Embryonic facial prominence (tissue), 1 donor: ENCODE measurements around the gene TLK2.
"Not testable (repeated sequence)": the region's sequence is repeated elsewhere in the genome, so short reads cannot be mapped to it uniquely, and the experiment has no call there.

Experiments used
- DNase-seq: peaks from one replicate; pipeline ENCODE4 v3.0.0-alpha.2; 2016; ENCODE audit errors: extremely low spot score

The TLK2 gene

GRCh38 chr17:62482553-62482952, 3.9 kb downstream of the TLK2 start:
- DNase-seq, result not testable (repeated sequence)

GRCh38 chr17:62490990-62491389, 12.4 kb downstream of the TLK2 start:
- DNase-seq, result not testable (repeated sequence)

GRCh38 chr17:62493049-62493655, 14.5 kb downstream of the TLK2 start:
- DNase-seq, result not testable (repeated sequence)

- DNase-seq, result not testable (repeated sequence)
These were observed 15.4 kb downstream of the TLK2 start for GRCh38 chr17:62494073-62494472.

DNA sequence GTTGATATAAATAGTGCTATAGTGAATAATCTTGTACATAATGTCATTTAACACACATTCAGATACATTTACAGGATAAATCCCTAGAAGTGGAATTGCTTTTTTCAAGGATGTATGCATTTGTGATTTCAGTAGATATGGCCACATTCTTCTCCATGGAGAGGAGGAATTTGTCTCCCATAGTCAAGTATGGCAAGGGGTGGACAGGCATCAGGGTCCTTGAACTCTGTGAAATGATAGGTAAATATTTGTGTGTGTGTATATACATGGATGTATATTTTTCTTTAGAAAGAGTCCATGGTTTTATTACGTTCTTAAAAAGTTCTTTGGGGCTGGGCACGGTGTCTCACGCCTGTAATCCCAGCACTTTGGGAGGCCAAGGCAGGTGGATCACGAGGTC, 17.7 kb downstream of the TLK2 start:
- not testable (repeated sequence) for DNase-seq

DNA sequence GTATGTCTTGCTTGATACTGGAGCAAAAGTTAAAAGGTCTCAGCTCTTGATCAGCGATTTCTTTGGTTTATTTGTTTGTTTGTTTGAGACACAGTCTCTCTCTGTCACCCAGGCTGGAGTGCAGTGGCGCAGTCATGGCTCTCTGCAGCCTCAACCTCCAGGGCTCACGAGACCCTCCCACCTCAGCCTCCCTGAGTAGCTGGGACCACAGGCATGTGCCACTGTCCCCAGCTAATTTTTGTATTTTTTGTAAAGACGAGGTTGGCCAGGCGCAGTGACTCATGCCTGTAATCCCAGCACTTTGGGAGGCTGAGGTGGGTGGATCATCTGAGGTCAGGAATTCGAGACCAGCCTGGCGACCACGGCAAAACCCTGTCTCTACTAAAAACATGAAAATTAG, 20.2 kb downstream of the TLK2 start:
- not testable (repeated sequence) for DNase-seq

- DNase-seq, result not testable (repeated sequence)
These were observed 21.8 kb downstream of the TLK2 start for GRCh38 chr17:62500463-62500862.

DNA sequence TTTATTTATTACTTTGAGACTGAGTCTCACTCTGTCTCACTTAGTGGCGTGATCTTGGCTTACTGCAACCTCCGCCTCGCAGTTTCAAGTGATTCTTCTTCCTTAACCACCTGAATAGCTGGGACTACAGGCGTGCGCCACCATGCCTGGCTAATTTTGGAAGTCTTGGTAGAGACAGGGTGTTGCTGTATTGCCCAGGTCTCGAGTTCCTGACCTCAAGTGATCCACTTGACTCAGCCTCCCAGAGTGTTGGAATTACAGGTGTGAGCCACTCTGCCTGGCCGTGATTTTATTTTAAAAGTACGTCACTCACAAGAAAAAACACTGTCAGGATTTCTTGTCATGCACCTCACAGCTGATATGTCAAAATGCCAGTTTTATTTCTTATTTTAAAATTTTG, 26.2 kb downstream of the TLK2 start:
- not testable (repeated sequence) for DNase-seq

DNA sequence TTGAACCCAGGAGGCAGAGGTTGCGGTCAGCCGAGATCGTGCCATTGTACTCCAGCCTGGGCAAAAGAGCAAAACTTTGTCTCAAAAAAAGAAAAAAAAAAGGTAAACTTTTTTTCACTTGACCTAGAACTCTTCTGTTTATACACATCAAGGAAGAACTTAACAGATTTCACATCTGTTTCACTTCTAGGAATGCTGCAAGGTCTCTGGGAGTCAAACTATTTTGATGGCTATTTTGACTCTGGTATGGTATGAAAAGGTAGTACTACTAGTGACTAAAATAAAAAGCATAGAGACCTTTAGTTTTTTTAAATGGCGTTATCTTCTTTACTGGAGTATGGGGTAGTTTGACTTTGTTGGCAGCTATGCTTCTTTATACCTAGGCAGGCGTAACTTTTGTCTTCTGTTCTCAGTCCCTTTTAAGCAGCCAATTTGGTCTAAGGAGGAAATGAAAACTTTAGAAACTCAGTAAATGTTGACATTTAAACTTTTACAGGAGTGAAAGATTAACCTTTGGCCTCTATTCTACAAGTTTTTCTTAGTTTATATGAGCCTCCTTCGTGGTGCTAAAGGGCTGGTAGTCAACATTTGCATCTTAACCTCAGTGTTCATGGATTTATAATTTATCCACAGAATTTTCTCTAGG, 28.7 kb downstream of the TLK2 start:
- not testable (repeated sequence) for DNase-seq

- DNase-seq, result not testable (repeated sequence)
These were observed 31.7 kb downstream of the TLK2 start for GRCh38 chr17:62510247-62510819.

GRCh38 chr17:62511014-62511413, 32.4 kb downstream of the TLK2 start:
- not testable (repeated sequence) for DNase-seq

DNA sequence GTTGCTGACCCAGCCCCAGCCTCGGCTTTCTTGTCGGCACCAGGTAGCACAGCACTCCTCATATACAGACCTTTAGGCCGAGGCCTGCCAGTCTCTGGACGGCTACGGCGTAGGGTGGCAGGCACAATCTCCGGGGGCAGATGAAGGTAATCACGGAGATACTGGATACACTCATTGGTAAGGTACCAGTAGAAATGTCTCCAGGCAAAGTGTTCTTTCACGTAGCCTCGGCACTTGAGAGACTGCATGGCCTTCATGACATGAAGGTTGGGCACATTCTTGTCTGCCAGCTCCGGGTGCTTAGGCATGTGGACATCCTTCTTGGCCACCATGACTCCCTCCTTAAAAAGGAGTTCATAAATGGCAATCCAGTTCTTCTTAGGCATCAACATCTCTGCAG, 37.8 kb downstream of the TLK2 start:
- DNase-seq, result not testable (repeated sequence)

- DNase-seq, result not testable (repeated sequence)
These were observed 42.7 kb downstream of the TLK2 start for GRCh38 chr17:62521295-62521694.

- DNase-seq, result not testable (repeated sequence)
These were observed 45.5 kb downstream of the TLK2 start for GRCh38 chr17:62524077-62524476.

DNA sequence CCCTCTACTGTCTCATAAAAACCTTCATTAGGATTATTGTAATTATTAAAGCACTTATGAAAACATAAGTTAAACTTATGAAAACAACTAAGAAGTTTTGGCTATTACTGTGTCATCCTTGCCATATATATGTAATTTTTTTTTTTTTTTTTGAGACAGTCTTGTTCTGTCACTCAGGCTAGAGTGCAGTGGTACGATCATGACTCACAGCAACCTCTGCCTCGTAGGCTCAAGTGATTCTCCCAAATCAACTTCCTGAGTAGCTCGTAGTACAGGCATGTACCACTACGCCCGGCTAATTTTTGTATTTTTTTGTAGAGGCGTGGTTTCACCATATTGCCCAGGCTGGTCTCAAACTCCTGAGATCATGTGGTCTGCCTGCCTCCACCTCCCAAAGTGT, 46.7 kb downstream of the TLK2 start:
- not testable (repeated sequence) for DNase-seq

GRCh38 chr17:62530936-62531335, 52.3 kb downstream of the TLK2 start:
- not testable (repeated sequence) for DNase-seq

GRCh38 chr17:62536557-62536956, 57.9 kb downstream of the TLK2 start:
- DNase-seq, result not testable (repeated sequence)

- DNase-seq, result not testable (repeated sequence)
These were observed 62.4 kb downstream of the TLK2 start for GRCh38 chr17:62541073-62541472.

DNA sequence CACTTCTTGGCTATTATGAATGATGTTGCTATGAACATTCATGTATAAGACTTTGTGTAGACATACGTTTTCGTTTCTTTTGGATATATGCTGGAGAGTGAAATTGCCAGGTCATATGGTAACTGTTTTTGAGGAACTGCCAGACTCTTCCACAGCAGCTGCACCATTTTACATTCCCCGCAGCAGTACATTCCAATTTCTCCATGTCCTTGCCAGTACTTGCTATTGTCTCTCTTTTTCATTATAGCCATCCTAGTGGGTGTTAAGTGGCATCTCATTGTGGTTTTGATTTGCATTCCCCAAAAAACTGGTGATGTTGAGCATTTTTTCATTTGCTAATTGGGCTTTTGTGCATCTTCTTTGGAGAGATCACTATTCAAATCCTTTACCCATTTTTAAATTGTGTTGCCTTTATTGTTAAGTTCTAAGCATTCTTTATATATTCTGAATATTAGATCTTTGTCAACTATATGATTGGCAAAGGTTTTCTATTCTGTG, 64.7 kb downstream of the TLK2 start:
- not testable (repeated sequence) for DNase-seq

GRCh38 chr17:62546066-62546465, 67.4 kb downstream of the TLK2 start:
- not testable (repeated sequence) for DNase-seq

- not testable (repeated sequence) for DNase-seq
These were observed 74.4 kb downstream of the TLK2 start for GRCh38 chr17:62552851-62553659.

GRCh38 chr17:62557532-62557931, 78.9 kb downstream of the TLK2 start:
- DNase-seq, result not testable (repeated sequence)
